Measurements from ENCODE around the gene MYH14. TPM values are rescaled to one million over a fixed set of nuclear protein-coding genes. Genes with fewer than 3 reads are reported as not detected.

The MYH14 gene
- polyA plus RNA-seq, 1 experiment: not detected

DNA sequence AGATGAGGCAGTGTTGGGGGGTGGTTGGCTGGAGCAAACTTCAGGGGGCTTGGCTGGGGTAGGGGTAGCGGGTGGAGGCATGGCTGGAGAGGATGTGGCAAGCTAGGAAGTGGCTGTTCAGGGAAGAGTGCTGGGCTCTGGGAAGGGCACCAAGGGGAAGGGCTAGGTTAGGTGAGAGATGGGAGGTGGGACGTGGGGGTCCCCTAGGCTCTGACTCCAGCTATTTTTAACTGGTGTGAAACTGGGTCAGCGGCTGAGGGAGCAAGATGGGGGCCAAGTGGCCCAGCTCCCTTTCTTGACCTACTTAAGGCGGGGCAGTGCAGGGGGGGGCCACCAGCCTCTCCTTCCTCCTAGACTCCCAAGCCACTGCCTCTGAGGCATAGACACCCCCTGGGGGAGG, 118.4 kb downstream of the MYH14 start:
- peaks cover under 1% of the 10 kb centered on the region for H3K27me3 ChIP-seq (ENCODE audit: control insufficient read depth, insufficient read depth, low read length)
- POLR2A ChIA-PET: no interaction called here
- CTCF ChIA-PET: no interaction called here

GRCh38 chr19:50322234-50322633, 118.8 kb downstream of the MYH14 start:
- H3K27me3 ChIP-seq (ENCODE audit: control insufficient read depth, insufficient read depth, low read length): peaks cover 4% of the 10 kb centered on the region
- TF ChIP-seq CTCF (IDR thresholded peaks at IDR 0.05; ENCODE audit: insufficient read depth, low read depth, low read length): no peak
- no peaks in the 10 kb centered on the region for H3K36me3 ChIP-seq (ENCODE audit: control insufficient read depth, insufficient read depth, low read length)
- H3K4me3 ChIP-seq (ENCODE audit: low read depth, low read length): no peak overlapping the region
- ChIA-PET POLR2A (no interaction called here), CTCF (interaction anchor here (1.0 kb wide), 1 partner anchor 11 kb away, joined by 3 read pairs; no protein-coding TSS in a partner anchor)
- no peak for DNase-seq (ENCODE audit: low read depth)

More for the DNA sequence above, 118.4 kb downstream of the MYH14 start:
- no peak for DNase-seq (ENCODE audit: low read depth)
- H3K36me3 ChIP-seq (ENCODE audit: control insufficient read depth, insufficient read depth, low read length): no peaks in the 10 kb centered on the region
- H3K4me3 ChIP-seq (ENCODE audit: low read depth, low read length): no peak overlapping the region
- TF ChIP-seq CTCF (IDR thresholded peaks at IDR 0.05; ENCODE audit: insufficient read depth, low read depth, low read length): no peak

DNA sequence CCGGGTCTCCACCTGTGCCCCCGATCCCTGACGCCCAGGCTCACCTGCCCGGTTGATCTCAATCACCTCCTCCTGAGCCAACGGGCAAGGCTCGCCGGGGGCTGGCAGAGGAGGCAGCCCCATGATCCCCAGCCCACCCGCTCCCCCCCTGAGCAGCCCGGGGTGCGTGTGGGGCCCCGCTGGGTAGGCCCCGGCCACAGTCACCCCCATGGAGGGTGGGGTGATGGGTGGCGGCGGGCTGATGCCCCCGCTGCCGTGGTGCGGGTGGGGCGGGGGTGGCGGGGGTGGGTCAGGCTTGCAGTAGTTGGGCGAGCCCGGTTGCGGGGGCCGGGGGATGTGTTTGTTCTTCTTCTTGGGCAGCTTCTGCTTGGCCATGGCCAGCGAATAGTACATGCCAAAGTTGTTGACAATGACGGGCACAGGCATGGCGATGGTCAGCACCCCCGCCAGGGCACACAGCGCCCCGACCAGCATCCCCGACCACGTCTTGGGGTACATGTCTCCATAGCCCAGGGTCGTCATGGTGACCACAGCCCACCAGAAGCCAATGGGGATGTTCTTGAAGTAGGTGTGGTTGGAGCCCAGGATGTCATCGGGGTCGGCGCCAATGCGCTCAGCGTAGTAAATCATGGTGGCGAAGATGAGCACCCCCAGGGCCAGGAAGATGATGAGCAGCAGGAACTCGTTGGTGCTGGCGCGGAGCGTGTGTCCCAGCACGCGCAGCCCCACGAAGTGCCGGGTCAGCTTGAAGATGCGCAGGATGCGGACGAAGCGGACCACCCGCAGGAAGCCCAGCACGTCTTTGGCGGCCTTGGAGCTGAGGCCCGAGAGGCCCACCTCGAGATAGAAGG, 119.7 kb downstream of the MYH14 start:
- no peak for DNase-seq (ENCODE audit: low read depth)

GRCh38 chr19:50323782-50324133, 120.3 kb downstream of the MYH14 start:
- no peak for DNase-seq (ENCODE audit: low read depth)
- ChIA-PET POLR2A (no interaction called here), CTCF (no interaction called here)
- H3K27me3 ChIP-seq (ENCODE audit: control insufficient read depth, insufficient read depth, low read length): peaks cover 5% of the 10 kb centered on the region
- H3K36me3 ChIP-seq (ENCODE audit: control insufficient read depth, insufficient read depth, low read length): no peaks in the 10 kb centered on the region
- no peak overlapping the region for H3K4me3 ChIP-seq (ENCODE audit: low read depth, low read length)
- TF ChIP-seq CTCF (IDR thresholded peaks at IDR 0.05; ENCODE audit: insufficient read depth, low read depth, low read length): no peak

More for the DNA sequence above, 119.7 kb downstream of the MYH14 start:
- ChIA-PET POLR2A (no interaction called here), CTCF (interaction anchor here (1.0 kb wide), 1 partner anchor 10 kb away, joined by 3 read pairs; no protein-coding TSS in a partner anchor)
- Histone ChIP-seq H3K4me3 (ENCODE audit: low read depth, low read length) (no peak overlapping the region), H3K27me3 (ENCODE audit: control insufficient read depth, insufficient read depth, low read length) (peaks cover 5% of the 10 kb centered on the region), H3K36me3 (ENCODE audit: control insufficient read depth, insufficient read depth, low read length) (no peaks in the 10 kb centered on the region)
- no peak for TF ChIP-seq CTCF (IDR thresholded peaks at IDR 0.05; ENCODE audit: insufficient read depth, low read depth, low read length)

DNA sequence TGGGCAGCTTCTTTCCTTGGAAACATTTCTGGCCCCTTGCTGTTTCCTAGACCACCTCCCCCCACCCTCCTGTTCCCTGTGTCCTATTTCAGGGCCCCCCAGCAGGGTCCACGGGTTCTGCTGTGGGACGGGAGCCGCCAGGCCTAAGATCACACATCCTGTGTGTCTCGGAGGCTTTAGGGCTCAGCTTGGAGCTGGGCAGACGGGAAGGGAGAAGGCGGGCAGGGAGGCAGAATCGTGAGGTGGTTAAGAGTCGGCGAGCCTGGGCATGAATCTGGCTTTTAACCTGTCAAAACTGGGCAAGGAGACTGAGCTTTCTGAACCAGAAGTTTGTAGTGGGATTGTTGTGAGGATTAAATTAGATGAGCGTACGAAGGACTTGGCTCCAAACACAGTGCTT, 120.9 kb downstream of the MYH14 start:
- no peak overlapping the region for H3K4me3 ChIP-seq (ENCODE audit: low read depth, low read length)
- H3K36me3 ChIP-seq (ENCODE audit: control insufficient read depth, insufficient read depth, low read length): no peaks in the 10 kb centered on the region
- TF ChIP-seq CTCF (IDR thresholded peaks at IDR 0.05; ENCODE audit: insufficient read depth, low read depth, low read length): no peak
- H3K27me3 ChIP-seq (ENCODE audit: control insufficient read depth, insufficient read depth, low read length): peaks cover 6% of the 10 kb centered on the region
- ChIA-PET CTCF (interaction anchor here (0.6 kb wide), 1 partner anchor 122 kb away, joined by 3 read pairs; no protein-coding TSS in a partner anchor), POLR2A (no interaction called here)
- no peak for DNase-seq (ENCODE audit: low read depth)

Measured in BJ (cell line).